NCI-H146 treated with DMSO at 0.1 percent for 48 hours (cell line): ENCODE results near the gene SAP30L.

ENCODE experiments used
- DNase-seq: peaks from one replicate; lab custom pipeline; 2025; ENCODE audit not compliant: unreplicated experiment; lab: John Stamatoyannopoulos, UW

Gene SAP30L

GRCh38 chr5:154445422-154446194 is at the start of gene SAP30L:
TSS of gene SAP30L (plus strand) at chr5:154445997. CDS start at chr5:154446605, 608 bp downstream.
- peak; percentile 69 for DNase-seq

- no peak for DNase-seq
Observed at GRCh38 chr5:154396128-154396527, 49.7 kb upstream of the SAP30L start.

- peak; percentile 71 for DNase-seq
Observed at GRCh38 chr5:154397652-154398406, 48.0 kb upstream of the SAP30L start.

GRCh38 chr5:154400678-154401077 is 45.1 kb upstream of the SAP30L start:
- DNase-seq = no peak

- DNase-seq = peak; percentile 14
Observed at GRCh38 chr5:154401355-154401754, 44.4 kb upstream of the SAP30L start.

GRCh38 chr5:154401931-154402330 is 43.9 kb upstream of the SAP30L start:
- no peak for DNase-seq

GRCh38 chr5:154402611-154403010 is 43.2 kb upstream of the SAP30L start:
- no peak for DNase-seq

GRCh38 chr5:154403234-154403633 is 42.6 kb upstream of the SAP30L start:
- no peak for DNase-seq

GRCh38 chr5:154403776-154404387 is 41.9 kb upstream of the SAP30L start:
- no peak for DNase-seq

GRCh38 chr5:154405078-154405792 is 40.6 kb upstream of the SAP30L start:
- peak; percentile 32 for DNase-seq

GRCh38 chr5:154406231-154406630 is 39.6 kb upstream of the SAP30L start:
- no peak for DNase-seq

- DNase-seq = no peak
Observed at GRCh38 chr5:154406826-154407225, 39.0 kb upstream of the SAP30L start.

GRCh38 chr5:154408811-154409210 is 37.0 kb upstream of the SAP30L start:
- no peak for DNase-seq

GRCh38 chr5:154409230-154409840 is 36.5 kb upstream of the SAP30L start:
- no peak for DNase-seq

- DNase-seq = no peak
Observed at GRCh38 chr5:154410008-154410407, 35.8 kb upstream of the SAP30L start.

- DNase-seq = no peak
Observed at GRCh38 chr5:154410786-154411185, 35.0 kb upstream of the SAP30L start.

- DNase-seq = no peak
Observed at GRCh38 chr5:154411338-154411737, 34.5 kb upstream of the SAP30L start.

GRCh38 chr5:154412316-154412715 is 33.5 kb upstream of the SAP30L start:
- DNase-seq = no peak

- no peak for DNase-seq
Observed at GRCh38 chr5:154412925-154413324, 32.9 kb upstream of the SAP30L start.

GRCh38 chr5:154415114-154415513 is 30.7 kb upstream of the SAP30L start:
- DNase-seq = no peak

GRCh38 chr5:154418344-154418820 is 27.4 kb upstream of the SAP30L start:
- no peak for DNase-seq
